ENCODE data around the gene GLRA3. TPM values are rescaled to one million over a fixed set of nuclear protein-coding genes. Genes with fewer than 3 reads are reported as not detected.

GLRA3 gene
- total and polyA plus RNA-seq, 2 donors (not counting 3 experiments of a cell fraction or from before 2014, with no cell fraction given) = not detected

- BruUV-seq (replicated peaks) = no TSS peak
- no peaks in the 10 kb centered on the region for H3K4me1 ChIP-seq (ENCODE audit: control insufficient read depth, extremely low read depth, insufficient read depth, low read length)
- ChIA-PET POLR2A (no interaction called here), CTCF (no interaction called here)
- no peak for TF ChIP-seq POLR2A (IDR thresholded peaks at IDR 0.05; ENCODE audit: low read depth, low read length)
- TF ChIP-seq EZH2 (IDR thresholded peaks at IDR 0.05; ENCODE audit: borderline replicate concordance, low read depth, low read length, severe bottlenecking) = no peak
- TF ChIP-seq CTCF (IDR thresholded peaks at IDR 0.05; ENCODE audit: extremely low read depth in 1 of 2, insufficient read depth in 1 of 2, low read depth in 1 of 2, low read length in 2 of 2) = no peak
- no peak for TF ChIP-seq FOS (IDR thresholded peaks at IDR 0.05; ENCODE audit: borderline replicate concordance, insufficient read depth, low read length)
- no peak for TF ChIP-seq POLR2AphosphoS5 (IDR thresholded peaks at IDR 0.05; ENCODE audit: insufficient read depth, low read depth, low read length)
- no peak for TF ChIP-seq MAX (IDR thresholded peaks at IDR 0.05; ENCODE audit: insufficient read depth, insufficient read length)
- no peak for TF ChIP-seq JUN (IDR thresholded peaks at IDR 0.05; ENCODE audit: borderline replicate concordance, insufficient read depth, insufficient read length, low read depth)
- no peak for TF ChIP-seq MYC (IDR thresholded peaks at IDR 0.05; ENCODE audit: low read depth, low read length)
- TF ChIP-seq GATA2 (IDR thresholded peaks at IDR 0.05; ENCODE audit: insufficient read depth, insufficient read length, low read depth, low read length) = no peak
- H3K36me3 ChIP-seq (ENCODE audit: control insufficient read depth in 2 of 2, extremely low read depth in 1 of 2, insufficient read depth in 2 of 2, low read length in 2 of 2) = no peaks in the 10 kb centered on the region
- H3K4me3 ChIP-seq (replicated peaks in 1 of 3; ENCODE audit: insufficient read depth in 1 of 3, low read depth in 1 of 3, low read length in 3 of 3) = no peak overlapping the region
- dilution Hi-C loops (cut with MboI; ENCODE audit: extremely low pct_ligation_motif_present, low sequenced_read_pairs) (no loop called here), intact Hi-C loops (cut with micrococcal nuclease) (no loop called here)
- no peaks in the 10 kb centered on the region for H3K9me3 ChIP-seq (replicated peaks; ENCODE audit: control insufficient read depth, insufficient read depth, low read length)
- DNase-seq (ENCODE audit: low read depth, low spot score) = no peak
- peak; percentile 55 for FAIRE-seq
- no peak overlapping the region for H3K27ac ChIP-seq (ENCODE audit: insufficient read depth, low read depth, low read length)
- no peaks in the 10 kb centered on the region for H3K79me2 ChIP-seq (ENCODE audit: control insufficient read depth, insufficient read depth, low read length)
- H4K20me1 ChIP-seq (replicated peaks; ENCODE audit: control insufficient read depth, extremely low read depth, insufficient read depth, low read length) = no peaks in the 10 kb centered on the region
- no peaks in the 10 kb centered on the region for H3K27me3 ChIP-seq (ENCODE audit: control insufficient read depth in 2 of 2, insufficient read depth in 2 of 2, low read length in 2 of 2)
- no peak overlapping the region for H3K4me2 ChIP-seq (ENCODE audit: insufficient read depth, low read length)
- H2AFZ ChIP-seq (ENCODE audit: low read depth, low read length) = no peak overlapping the region
- H3K9ac ChIP-seq (replicated peaks; ENCODE audit: extremely low read depth, insufficient read depth, low read length) = no peak overlapping the region
- H3K9me1 ChIP-seq (replicated peaks; ENCODE audit: control insufficient read depth, extremely low read depth, insufficient read depth, low read length) = no peaks in the 10 kb centered on the region
Measured at GRCh38 chr4:174856926-174857800, 28.1 kb upstream of the GLRA3 start.
